Measurements from ENCODE around the gene MS4A18. TPM values are rescaled to one million over a fixed set of nuclear protein-coding genes. Genes with fewer than 3 reads are reported as not detected.

Gene MS4A18
- total RNA-seq, 1 donor from 2014 or later, result not detected

GRCh38 chr11:60774726-60775125 lies 50.2 kb downstream of the MS4A18 start:
- TF ChIP-seq CTCF (conservative IDR thresholded peaks at IDR 0.05; ENCODE audit: low read depth, low read length), result no peak
- no peak for DNase-seq (ENCODE audit: low read depth)
- no peak overlapping the region for H3K4me3 ChIP-seq (ENCODE audit: low read depth, low read length)

- TF ChIP-seq CTCF (conservative IDR thresholded peaks at IDR 0.05; ENCODE audit: low read depth, low read length), result peak; percentile 90
- DNase-seq (ENCODE audit: low read depth), result peak; percentile 50
- no peak overlapping the region for H3K4me3 ChIP-seq (ENCODE audit: low read depth, low read length)
These were observed 51.0 kb downstream of the MS4A18 start for GRCh38 chr11:60775420-60775961.

- no peak for DNase-seq (ENCODE audit: low read depth)
- TF ChIP-seq CTCF (conservative IDR thresholded peaks at IDR 0.05; ENCODE audit: low read depth, low read length), result no peak
- H3K4me3 ChIP-seq (ENCODE audit: low read depth, low read length), result no peak overlapping the region
These were observed 51.6 kb downstream of the MS4A18 start for GRCh38 chr11:60776167-60776566.

GRCh38 chr11:60777106-60777505 lies 52.6 kb downstream of the MS4A18 start:
- no peak for TF ChIP-seq CTCF (conservative IDR thresholded peaks at IDR 0.05; ENCODE audit: low read depth, low read length)
- H3K4me3 ChIP-seq (ENCODE audit: low read depth, low read length), result no peak overlapping the region
- DNase-seq (ENCODE audit: low read depth), result no peak

GRCh38 chr11:60777572-60777971 lies 53.1 kb downstream of the MS4A18 start:
- TF ChIP-seq CTCF (conservative IDR thresholded peaks at IDR 0.05; ENCODE audit: low read depth, low read length), result no peak
- DNase-seq (ENCODE audit: low read depth), result no peak
- H3K4me3 ChIP-seq (ENCODE audit: low read depth, low read length), result no peak overlapping the region

- H3K4me3 ChIP-seq (ENCODE audit: low read depth, low read length), result no peak overlapping the region
- no peak for DNase-seq (ENCODE audit: low read depth)
- TF ChIP-seq CTCF (conservative IDR thresholded peaks at IDR 0.05; ENCODE audit: low read depth, low read length), result no peak
These were observed 55.5 kb downstream of the MS4A18 start for GRCh38 chr11:60780065-60780464.

GRCh38 chr11:60780774-60781173 lies 56.3 kb downstream of the MS4A18 start:
- no peak for TF ChIP-seq CTCF (conservative IDR thresholded peaks at IDR 0.05; ENCODE audit: low read depth, low read length)
- DNase-seq (ENCODE audit: low read depth), result no peak
- H3K4me3 ChIP-seq (ENCODE audit: low read depth, low read length), result no peak overlapping the region

All from epithelial cell of proximal tubule (primary cell).